Lung (tissue), 12 donors: ENCODE measurements around the gene ITGA11. TPM values are rescaled to one million over a fixed set of nuclear protein-coding genes. Genes with fewer than 3 reads are reported as not detected.

Source experiments
- ATAC-seq: fragments of 200-7000 bp; cut with Tn5 transposase; one replicate; pipeline ENCODE4 v1.9.1; 2020; ENCODE audit warnings: moderate number of reproducible peaks; ENCODE audit not compliant: insufficient read depth, low FRiP score
- DNase-seq, 3 donors: peaks; one replicate each; pipeline ENCODE4 v3.0.0-alpha.2; 2013 to 2017
- H3K27ac ChIP-seq, 2 donors: one replicate each; pipeline ENCODE4 v1.5.1; 2013; ENCODE audit warnings: mild to moderate bottlenecking in 2 of 2, moderate library complexity in 2 of 2, control low read depth in 1 of 2, inconsistent platforms in 1 of 2, low read depth in 1 of 2, low read length in 1 of 2
- H3K27me3 ChIP-seq, 3 donors: one replicate each; pipeline ENCODE4 v1.5.1; 2013; ENCODE audit warnings: low read length in 2 of 3; ENCODE audit not compliant: control insufficient read depth in 3 of 3, insufficient read depth in 3 of 3
- H3K36me3 ChIP-seq, 4 donors: one replicate each; pipeline ENCODE4 v1.5.1; 2013; ENCODE audit warnings: low read length in 4 of 4, mild to moderate bottlenecking in 1 of 4, moderate library complexity in 1 of 4; ENCODE audit not compliant: control insufficient read depth in 4 of 4, insufficient read depth in 4 of 4
- H3K4me1 ChIP-seq, 5 donors: one replicate each; pipeline ENCODE4 v1.5.1; 2013; ENCODE audit warnings: low read length in 5 of 5, mild to moderate bottlenecking in 2 of 5, moderate library complexity in 1 of 5; ENCODE audit not compliant: control insufficient read depth in 5 of 5, insufficient read depth in 5 of 5
- H3K4me3 ChIP-seq: one replicate; pipeline ENCODE4 v1.5.1; 2013; ENCODE audit warnings: mild to moderate bottlenecking, control low read depth, moderate library complexity
- H3K9ac ChIP-seq, 2 donors: one replicate each; pipeline ENCODE4 v1.5.1; 2013; ENCODE audit warnings: low read length in 2 of 2, control low read depth in 1 of 2; ENCODE audit not compliant: insufficient read depth in 1 of 2
- H3K9me3 ChIP-seq, 4 donors: one replicate each; pipeline ENCODE4 v1.5.1; 2013; ENCODE audit warnings: low read length in 3 of 4, mild to moderate bottlenecking in 1 of 4, moderate library complexity in 1 of 4; ENCODE audit not compliant: control insufficient read depth in 4 of 4, insufficient read depth in 3 of 4
- CTCF ChIP-seq: IDR thresholded peaks from 2 replicates; pipeline ENCODE4 v1.5.1; 2012; ENCODE audit warnings: mild to moderate bottlenecking; ENCODE audit errors: control extremely low read depth, extremely low read depth
- WGBS, 2 donors: extraction: QIAGEN DNeasy Blood & Tissue Kit; methylation state at CpG; one replicate each; pipeline ENCODE4 v1.1.7; 2013; 5-methylcytosine and 5-hydroxymethylcytosine counted together
- polyA plus RNA-seq, 2 donors: library from polyadenylated mRNA; stranded (reverse); fragments of 200-250 nt; gene quantifications; one replicate each; pipeline ENCODE4 v1.2.1, GENCODE V29; 2013
- total RNA-seq, 2 donors: library from RNA; depleted of rRNA in 1 of 2; stranded (reverse); fragments of >200 nt in 1 of 2; gene quantifications; one replicate each; pipeline ENCODE4 v1.2.1, GENCODE V29; 2014 to 2021
- donor health status: control.
- donor health status: control.
- donor health status: Bipolar disorder and iron deficiency.
- donor health status: healthy.
- donor health status: DM: yes; HTN: yes; CAD: no.

The ITGA11 gene
- total and polyA plus RNA-seq, 4 donors, result 0.35 to 1.8 (median 1.0) TPM

- Histone ChIP-seq H3K9me3 (peaks cover 0 to 3% (median 0%) of the 10 kb centered on the region in 4 donors), H3K4me1 (peaks cover 0 to 2% (median 0%) of the 10 kb centered on the region in 5 donors), H3K9ac (no peak overlapping the region), H3K27me3 (no peaks in the 10 kb centered on the region), H3K4me3 (no peak overlapping the region), H3K36me3 (no peaks in the 10 kb centered on the region), H3K27ac (no peak overlapping the region)
- no peak for ATAC-seq
- WGBS, 2 donors, result 93% methylated on average over 9 of the region's 9 CpGs
- no peak for TF ChIP-seq CTCF
- DNase-seq, result no peak
These were observed 29.4 kb downstream of the ITGA11 start for GRCh38 chr15:68402432-68403160.

- DNase-seq (no peak), ATAC-seq (no peak)
- Histone ChIP-seq H3K27ac (no peak overlapping the region), H3K4me3 (no peak overlapping the region), H3K27me3 (no peaks in the 10 kb centered on the region), H3K36me3 (no peaks in the 10 kb centered on the region), H3K4me1 (peaks cover 0 to 2% (median 0%) of the 10 kb centered on the region in 5 donors), H3K9ac (no peak overlapping the region), H3K9me3 (peaks cover 0 to 3% (median 0%) of the 10 kb centered on the region in 4 donors)
- 86 to 90% methylated on average over 10 to 11 of the region's 11 CpGs for WGBS, 2 donors
- TF ChIP-seq CTCF, result no peak
These were observed 30.2 kb downstream of the ITGA11 start for GRCh38 chr15:68401496-68402431.

GRCh38 chr15:68400066-68400456 lies 31.9 kb downstream of the ITGA11 start:
- 66 to 96% methylated on average over 1 of the region's 1 CpG for WGBS, 2 donors
- H3K9me3 ChIP-seq, result peaks cover 0 to 3% (median 0%) of the 10 kb centered on the region in 4 donors
- H3K36me3 ChIP-seq, result no peaks in the 10 kb centered on the region
- H3K9ac ChIP-seq, result no peak overlapping the region
- no peak for DNase-seq
- no peaks in the 10 kb centered on the region for H3K27me3 ChIP-seq
- H3K4me3 ChIP-seq, result no peak overlapping the region
- H3K4me1 ChIP-seq, result no peaks in the 10 kb centered on the region
- no peak for ATAC-seq
- H3K27ac ChIP-seq, result no peak overlapping the region
- TF ChIP-seq CTCF, result no peak
